ENCODE data around the gene CAMTA1. TPM values are rescaled to one million over a fixed set of nuclear protein-coding genes. Genes with fewer than 3 reads are reported as not detected.

CAMTA1 gene
- polyA plus RNA-seq, 1 donor (not counting 4 experiments of a cell fraction or from before 2014, with no cell fraction given), result 51.4 TPM

- H3K4me3 ChIP-seq (ENCODE audit: control insufficient read depth in 2 of 3, extremely low read depth in 1 of 3, insufficient read depth in 2 of 3, low read depth in 1 of 3, low read length in 3 of 3), result no peak overlapping the region
- H3K9me3 ChIP-seq (ENCODE audit: control insufficient read depth, low read depth, low read length), result no peaks in the 10 kb centered on the region
- H3K4me2 ChIP-seq (ENCODE audit: control insufficient read depth, extremely low read depth, insufficient read depth, low read depth, low read length), result no peak overlapping the region
- no peak overlapping the region for H2AFZ ChIP-seq (ENCODE audit: control insufficient read depth, low read length)
- FAIRE-seq, result no peak
- TF ChIP-seq CTCF (optimal IDR thresholded peaks at IDR 0.05 in 1 of 3, IDR thresholded peaks at IDR 0.05 in 1 of 3, conservative IDR thresholded peaks at IDR 0.05 in 1 of 3; ENCODE audit: extremely low read depth in 1 of 3, insufficient read depth in 2 of 3, low read length in 3 of 3), result no peak
- TF ChIP-seq EZH2 (IDR thresholded peaks at IDR 0.05; ENCODE audit: low read length), result no peak
- no peak for DNase-seq (ENCODE audit: low read depth, low spot score)
- no peaks in the 10 kb centered on the region for H3K9me1 ChIP-seq (ENCODE audit: control insufficient read depth, extremely low read depth, insufficient read depth, low read length)
- H4K20me1 ChIP-seq (ENCODE audit: control insufficient read depth, extremely low read depth, insufficient read depth, low read length), result no peaks in the 10 kb centered on the region
- dilution Hi-C loops (cut with MboI; ENCODE audit: extremely low pct_ligation_motif_present, low sequenced_read_pairs), result no loop called here
- H3K9ac ChIP-seq (ENCODE audit: control insufficient read depth, extremely low read depth, insufficient read depth, low read length), result no peak overlapping the region
- H3K79me2 ChIP-seq (ENCODE audit: control insufficient read depth, insufficient read depth, low read length), result no peaks in the 10 kb centered on the region
- H3K27me3 ChIP-seq (ENCODE audit: control insufficient read depth, extremely low read depth, insufficient read depth, low read length), result peaks cover 5% of the 10 kb centered on the region
- no peaks in the 10 kb centered on the region for H3K36me3 ChIP-seq (ENCODE audit: control insufficient read depth in 2 of 2, extremely low read depth in 1 of 2, insufficient read depth in 2 of 2, low read length in 2 of 2)
- no peak overlapping the region for H3K27ac ChIP-seq (ENCODE audit: control insufficient read depth, insufficient read depth, low read length)
- no peaks in the 10 kb centered on the region for H3K4me1 ChIP-seq (ENCODE audit: control insufficient read depth, extremely low read depth, insufficient read depth, low read length)
Measured at GRCh38 chr1:7199077-7199779, 414.0 kb downstream of the CAMTA1 start.

- H3K4me3 ChIP-seq (ENCODE audit: control insufficient read depth in 2 of 3, extremely low read depth in 1 of 3, insufficient read depth in 2 of 3, low read depth in 1 of 3, low read length in 3 of 3), result no peak overlapping the region
- H3K9ac ChIP-seq (ENCODE audit: control insufficient read depth, extremely low read depth, insufficient read depth, low read length), result no peak overlapping the region
- H3K79me2 ChIP-seq (ENCODE audit: control insufficient read depth, insufficient read depth, low read length), result no peaks in the 10 kb centered on the region
- no peaks in the 10 kb centered on the region for H4K20me1 ChIP-seq (ENCODE audit: control insufficient read depth, extremely low read depth, insufficient read depth, low read length)
- peak; percentile 95 for FAIRE-seq
- H3K4me1 ChIP-seq (ENCODE audit: control insufficient read depth, extremely low read depth, insufficient read depth, low read length), result no peaks in the 10 kb centered on the region
- peaks cover 6% of the 10 kb centered on the region for H3K27me3 ChIP-seq (ENCODE audit: control insufficient read depth, extremely low read depth, insufficient read depth, low read length)
- no peak overlapping the region for H2AFZ ChIP-seq (ENCODE audit: control insufficient read depth, low read length)
- dilution Hi-C loops (cut with MboI; ENCODE audit: extremely low pct_ligation_motif_present, low sequenced_read_pairs), result no loop called here
- no peaks in the 10 kb centered on the region for H3K36me3 ChIP-seq (ENCODE audit: control insufficient read depth in 2 of 2, extremely low read depth in 1 of 2, insufficient read depth in 2 of 2, low read length in 2 of 2)
- H3K4me2 ChIP-seq (ENCODE audit: control insufficient read depth, extremely low read depth, insufficient read depth, low read depth, low read length), result no peak overlapping the region
- DNase-seq (ENCODE audit: low read depth, low spot score), result peak; percentile 40
- H3K9me3 ChIP-seq (ENCODE audit: control insufficient read depth, low read depth, low read length), result no peaks in the 10 kb centered on the region
- TF ChIP-seq EZH2 (IDR thresholded peaks at IDR 0.05; ENCODE audit: low read length) (no peak), CTCF (optimal IDR thresholded peaks at IDR 0.05 in 1 of 3, IDR thresholded peaks at IDR 0.05 in 1 of 3, conservative IDR thresholded peaks at IDR 0.05 in 1 of 3; ENCODE audit: extremely low read depth in 1 of 3, insufficient read depth in 2 of 3, low read length in 3 of 3) (peak; percentile 97 to 98 (median 98))
- H3K27ac ChIP-seq (ENCODE audit: control insufficient read depth, insufficient read depth, low read length), result no peak overlapping the region
- no peaks in the 10 kb centered on the region for H3K9me1 ChIP-seq (ENCODE audit: control insufficient read depth, extremely low read depth, insufficient read depth, low read length)
Measured at GRCh38 chr1:7207875-7208646, 422.8 kb downstream of the CAMTA1 start.

Data from keratinocyte (primary cell).